Effector memory CD4-positive, alpha-beta T cell (primary cell): ENCODE data around the gene MBP.

ENCODE experiments used
- DNase-seq, 3 donors: peaks; one replicate each; pipeline ENCODE4 v3.0.0-alpha.2; 2020
- H3K27ac ChIP-seq: 2 replicates; pipeline ENCODE4 v1.7.0; 2013; ENCODE audit warnings: mild to moderate bottlenecking, low read length, moderate library complexity; ENCODE audit not compliant: insufficient read depth, poor library complexity, severe bottlenecking
- H3K27me3 ChIP-seq: replicated peaks from 2 replicates; pipeline ENCODE4 v1.7.0; 2013; ENCODE audit warnings: mild to moderate bottlenecking, low read length; ENCODE audit not compliant: insufficient read depth, control insufficient read depth, poor library complexity, severe bottlenecking
- H3K36me3 ChIP-seq: 2 replicates; pipeline ENCODE4 v1.7.0; 2013; ENCODE audit warnings: mild to moderate bottlenecking, low read length, moderate library complexity; ENCODE audit not compliant: control insufficient read depth, insufficient read depth
- H3K4me1 ChIP-seq: 2 replicates; pipeline ENCODE4 v1.7.0; 2013; ENCODE audit warnings: low read length, mild to moderate bottlenecking; ENCODE audit not compliant: control insufficient read depth, insufficient read depth, poor library complexity, severe bottlenecking
- H3K4me3 ChIP-seq: 2 replicates; pipeline ENCODE4 v1.7.0; 2013; ENCODE audit warnings: low read length, low read depth, mild to moderate bottlenecking; ENCODE audit not compliant: insufficient read depth, poor library complexity, severe bottlenecking
- H3K9me3 ChIP-seq: 2 replicates; pipeline ENCODE4 v1.7.0; 2013; ENCODE audit warnings: mild to moderate bottlenecking, low read length, moderate library complexity; ENCODE audit not compliant: control insufficient read depth
- total RNA-seq, 3 donors: gene quantifications; one replicate each; lab custom pipeline; 2026; lab: John Stamatoyannopoulos, UW

Gene MBP
- 118 to 207 (median 144) reads per million in 3 donors for total RNA-seq

- Histone ChIP-seq H3K36me3 (no peaks in the 10 kb centered on the region), H3K27me3 (no peaks in the 10 kb centered on the region), H3K27ac (peak within 1 kb of the TSS; percentile 86), H3K4me1 (peaks cover 37% of the 10 kb centered on the region), H3K4me3 (peak within 1 kb of the TSS; percentile 95), H3K9me3 (no peaks in the 10 kb centered on the region)
- peak; percentile 49 to 60 (median 51) for DNase-seq
These were observed at the start of gene MBP for GRCh38 chr18:77132369-77133050. Gene MBP (minus strand): TSS chr18:77132783. CDS start chr18:77105261, 27,522 bp downstream.

GRCh38 chr18:77181950-77182707, 49.5 kb upstream of the MBP start:
- Histone ChIP-seq H3K27me3 (no peaks in the 10 kb centered on the region), H3K4me1 (no peaks in the 10 kb centered on the region), H3K4me3 (no peak overlapping the region), H3K27ac (no peak overlapping the region), H3K9me3 (no peaks in the 10 kb centered on the region), H3K36me3 (no peaks in the 10 kb centered on the region)
- no peak for DNase-seq

GRCh38 chr18:77178559-77178958, 46.0 kb upstream of the MBP start:
- Histone ChIP-seq H3K4me3 (no peak overlapping the region), H3K4me1 (no peaks in the 10 kb centered on the region), H3K27me3 (no peaks in the 10 kb centered on the region), H3K27ac (no peak overlapping the region), H3K36me3 (no peaks in the 10 kb centered on the region), H3K9me3 (no peaks in the 10 kb centered on the region)
- no peak for DNase-seq

- DNase-seq, result no peak
These were observed 44.4 kb upstream of the MBP start for GRCh38 chr18:77177009-77177408.

GRCh38 chr18:77173275-77174030, 40.9 kb upstream of the MBP start:
- no peak overlapping the region for H3K4me3 ChIP-seq

More at GRCh38 chr18:77177009-77177408, 44.4 kb upstream of the MBP start:
- Histone ChIP-seq H3K36me3 (no peaks in the 10 kb centered on the region), H3K4me1 (no peaks in the 10 kb centered on the region), H3K9me3 (no peaks in the 10 kb centered on the region), H3K27me3 (no peaks in the 10 kb centered on the region), H3K27ac (no peak overlapping the region), H3K4me3 (no peak overlapping the region)

GRCh38 chr18:77170890-77171410, 38.4 kb upstream of the MBP start:
- no peak overlapping the region for H3K4me3 ChIP-seq
- no peaks in the 10 kb centered on the region for H3K4me1 ChIP-seq
- no peak overlapping the region for H3K27ac ChIP-seq
- no peak for DNase-seq
- no peaks in the 10 kb centered on the region for H3K27me3 ChIP-seq
- no peaks in the 10 kb centered on the region for H3K36me3 ChIP-seq
- no peaks in the 10 kb centered on the region for H3K9me3 ChIP-seq

More at GRCh38 chr18:77173275-77174030, 40.9 kb upstream of the MBP start:
- Histone ChIP-seq H3K27me3 (no peaks in the 10 kb centered on the region), H3K4me1 (no peaks in the 10 kb centered on the region), H3K27ac (no peak overlapping the region), H3K9me3 (no peaks in the 10 kb centered on the region), H3K36me3 (no peaks in the 10 kb centered on the region)
- DNase-seq, result no peak

- Histone ChIP-seq H3K4me3 (no peak overlapping the region), H3K36me3 (no peaks in the 10 kb centered on the region), H3K4me1 (no peaks in the 10 kb centered on the region), H3K9me3 (no peaks in the 10 kb centered on the region), H3K27ac (no peak overlapping the region), H3K27me3 (no peaks in the 10 kb centered on the region)
- DNase-seq, result no peak
These were observed 36.3 kb upstream of the MBP start for GRCh38 chr18:77168811-77169311.

- H3K27ac ChIP-seq, result no peak overlapping the region
These were observed 34.7 kb upstream of the MBP start for GRCh38 chr18:77167251-77167650.

GRCh38 chr18:77166523-77166922, 33.9 kb upstream of the MBP start:
- Histone ChIP-seq H3K27ac (no peak overlapping the region), H3K36me3 (no peaks in the 10 kb centered on the region), H3K27me3 (no peaks in the 10 kb centered on the region), H3K4me3 (no peak overlapping the region), H3K9me3 (no peaks in the 10 kb centered on the region), H3K4me1 (no peaks in the 10 kb centered on the region)
- no peak for DNase-seq

More at GRCh38 chr18:77167251-77167650, 34.7 kb upstream of the MBP start:
- DNase-seq, result no peak
- Histone ChIP-seq H3K27me3 (no peaks in the 10 kb centered on the region), H3K36me3 (no peaks in the 10 kb centered on the region), H3K9me3 (no peaks in the 10 kb centered on the region), H3K4me1 (no peaks in the 10 kb centered on the region), H3K4me3 (no peak overlapping the region)
